K562 (cell line): ENCODE results near the gene C6orf47. TPM values are rescaled to one million over a fixed set of nuclear protein-coding genes. Genes with fewer than 3 reads are reported as not detected.
A peak's percentile ranks its signal among the peaks of the same experiment; 100 is the strongest.

Experiments
- ATAC-seq: fragments of 200-7000 bp; cut with Tn5 transposase; 3 replicates; pipeline ENCODE4 v1.9.1; 2020; ENCODE audit warnings: moderate library complexity
- BruUV-seq: library from RNA; stranded (reverse); fragments of 400-500 nt; replicated peaks from 2 replicates; lab custom pipeline; 2021; lab: Mats Ljungman, UMichigan
- CTCF ChIA-PET: fragments of 300-600 bp; formaldehyde crosslinking; extraction: SDS; loops from one replicate; lab custom pipeline; 2021; ENCODE audit warnings: low intra/inter-chr PET ratio; lab: Yijun Ruan, JAX
- POLR2A ChIA-PET: fragments of 300-600, 350-650 bp; sonication (Branson Sonifier 250); formaldehyde crosslinking; extraction: SDS; loops from one replicate; lab custom pipeline; 2021; ENCODE audit warnings: antibody characterized with exemption, inconsistent platforms; lab: Yijun Ruan, JAX
- DNase-seq, 4 experiments: peaks; one replicate each; pipeline versions ENCODE4 v3.0.0 to v3.0.0-alpha.2; 2011 to 2018; ENCODE audit warnings: low spot score in 3 of 4, mixed read lengths in 3 of 4; ENCODE audit errors: extremely low read depth in 1 of 4
- FAIRE-seq: peaks from 2 replicates; lab custom pipeline; 2011; peaks lifted over from hg19 to GRCh38; lab: Jason Lieb, UNC
- H2AFZ ChIP-seq: 2 replicates; pipeline ENCODE4 v1.6.0; 2011; ENCODE audit warnings: low read depth, low read length, control low read depth, inconsistent platforms
- H3K27ac ChIP-seq: fragments of 200-600 bp; 3 replicates; pipeline ENCODE4 v1.8.0; 2011; ENCODE audit warnings: low read depth, mild to moderate bottlenecking, control low read depth, inconsistent platforms, low read length, moderate library complexity, mixed read lengths; ENCODE audit errors: extremely low read depth
- H3K27me3 ChIP-seq, 2 experiments: fragments of 300-600 bp in 1 of 2; 2 replicates in 1 of 2; 3 replicates in 1 of 2; pipeline versions ENCODE4 v1.6.0 to v1.8.0; 2011; ENCODE audit warnings: inconsistent platforms in 2 of 2, low read length in 2 of 2, mild to moderate bottlenecking in 1 of 2, mixed read lengths in 1 of 2, moderate library complexity in 1 of 2; ENCODE audit not compliant: control insufficient read depth in 2 of 2, insufficient read depth in 2 of 2
- H3K36me3 ChIP-seq: fragments of 300-600 bp; 3 replicates; pipeline ENCODE4 v1.8.0; 2011; ENCODE audit warnings: mild to moderate bottlenecking, low read length, inconsistent platforms; ENCODE audit not compliant: control insufficient read depth, insufficient read depth
- H3K4me1 ChIP-seq, 2 experiments: fragments of 200-600 bp in 1 of 2; replicated peaks in 1 of 2; 2 replicates in 1 of 2; 3 replicates in 1 of 2; pipeline versions ENCODE4 v1.5.1 to v1.8.0; 2011; ENCODE audit warnings: inconsistent platforms in 2 of 2, low read length in 2 of 2, mild to moderate bottlenecking in 1 of 2, mixed read lengths in 1 of 2, moderate library complexity in 1 of 2; ENCODE audit not compliant: control insufficient read depth in 2 of 2, insufficient read depth in 2 of 2
- H3K4me2 ChIP-seq: 2 replicates; pipeline ENCODE4 v1.6.1; 2011; ENCODE audit warnings: low read length, control low read depth, inconsistent platforms, mixed read lengths; ENCODE audit not compliant: insufficient read depth
- H3K4me3 ChIP-seq: fragments of 200-600 bp; sonication (generic), shearing (Covaris generic); 2 replicates; pipeline ENCODE4 v1.5.1; 2016; ENCODE audit warnings: control low read depth, inconsistent platforms
- H3K79me2 ChIP-seq: fragments of 200-600 bp; 3 replicates; pipeline ENCODE4 v1.8.0; 2011; ENCODE audit warnings: low read length, inconsistent platforms; ENCODE audit not compliant: control insufficient read depth, insufficient read depth
- H3K9ac ChIP-seq, 2 experiments: 2 replicates each; pipeline versions ENCODE4 v1.6.0 to v1.6.1; 2011; ENCODE audit warnings: low read depth in 2 of 2, low read length in 2 of 2, control low read depth in 1 of 2, inconsistent platforms in 1 of 2, mild to moderate bottlenecking in 1 of 2, mixed read lengths in 1 of 2; ENCODE audit not compliant: insufficient read depth in 1 of 2
- H3K9me1 ChIP-seq: one replicate; pipeline ENCODE4 v1.6.0; 2011; ENCODE audit warnings: inconsistent platforms, mild to moderate bottlenecking, low read length, moderate library complexity; ENCODE audit not compliant: control insufficient read depth, insufficient read depth
- H3K9me3 ChIP-seq: replicated peaks from 2 replicates; pipeline ENCODE4 v1.5.1; 2011; ENCODE audit warnings: low read depth, low read length, inconsistent platforms; ENCODE audit not compliant: control insufficient read depth, insufficient read depth
- H4K20me1 ChIP-seq: replicated peaks from 2 replicates; pipeline ENCODE4 v1.6.1; 2011; ENCODE audit warnings: low read length, inconsistent platforms, mixed read lengths; ENCODE audit not compliant: control insufficient read depth, insufficient read depth
- ARNT ChIP-seq, 2 experiments: fragments of 450-650 bp; IDR thresholded peaks; 2 replicates each; pipeline ENCODE4 v1.6.1; 2016; ENCODE audit warnings: mild to moderate bottlenecking in 1 of 2
- BHLHE40 ChIP-seq: IDR thresholded peaks from 2 replicates; pipeline ENCODE4 v1.6.1; 2011; ENCODE audit warnings: low read length, improper control_type of control experiment
- ELF4 ChIP-seq: fragments of 450-650 bp; formaldehyde crosslinking; IDR thresholded peaks from 2 replicates; pipeline ENCODE4 v1.4.0; 2022; ENCODE audit warnings: missing genetic modification characterization
- NR2C2 ChIP-seq, 2 experiments: fragments of 200-800 bp in 1 of 2; sonication (Bioruptor generic) in 1 of 2; sonication (generic) in 1 of 2; formaldehyde crosslinking in 1 of 2; IDR thresholded peaks; 2 replicates each; pipeline versions ENCODE4 v1.6.1 to v1.8.0; 2016 to 2022; ENCODE audit warnings: mild to moderate bottlenecking in 1 of 2, missing compliant biosample characterization in 1 of 2, missing genetic modification characterization in 1 of 2, missing genetic modification reagents in 1 of 2
- POLR2AphosphoS2 ChIP-seq: IDR thresholded peaks from 2 replicates; pipeline ENCODE4 v1.6.1; 2012; ENCODE audit warnings: low read length, improper control_type of control experiment
- SAFB ChIP-seq: fragments of 200-400 bp; formaldehyde crosslinking; IDR thresholded peaks from 2 replicates; pipeline ENCODE4 v1.6.1; 2017; ENCODE audit warnings: low read depth, low read length, borderline replicate concordance
- SMC3 ChIP-seq: conservative IDR thresholded peaks from 2 replicates; pipeline ENCODE4 v1.6.1; 2011; ENCODE audit warnings: low read depth, low read length, improper control_type of control experiment; ENCODE audit not compliant: insufficient read depth
- SPI1 ChIP-seq: IDR thresholded peaks from 2 replicates; pipeline ENCODE4 v1.6.1; 2011; ENCODE audit warnings: low read depth, low read length, control low read depth, borderline replicate concordance
- TCF7 ChIP-seq: sonication (generic); IDR thresholded peaks from 2 replicates; pipeline ENCODE4 v1.6.1; 2016; ENCODE audit warnings: antibody characterized with exemption, borderline replicate concordance
- YY1 ChIP-seq, 3 experiments: IDR thresholded peaks; 2 replicates each; pipeline ENCODE4 v1.6.1; 2011; ENCODE audit warnings: low read length in 2 of 3, mild to moderate bottlenecking in 2 of 3, moderate library complexity in 2 of 3, borderline replicate concordance in 1 of 3, control low read depth in 1 of 3, low read depth in 1 of 3; ENCODE audit not compliant: insufficient read depth in 3 of 3, insufficient replicate concordance in 2 of 3, control insufficient read depth in 1 of 3, insufficient read length in 1 of 3; ENCODE audit errors: extremely low read depth in 1 of 3
- ZNF282 ChIP-seq: sonication (generic); formaldehyde crosslinking; IDR thresholded peaks from 2 replicates; pipeline ENCODE4 v1.8.1; 2023; ENCODE audit warnings: missing genetic modification reagents
- WGBS: fragments of 100-300 bp; shearing (Covaris generic); methylation state at CpG from one replicate; pipeline ENCODE4 v1.1.6; 2016; ENCODE audit warnings: low coverage, mixed read lengths; ENCODE audit not compliant: insufficient coverage; ENCODE audit errors: missing lambda C conversion rate; 5-methylcytosine and 5-hydroxymethylcytosine counted together
- in situ Hi-C: fragments of 300-500 bp; cut with MboI; formaldehyde crosslinking; loops from 4 replicates; pipeline ENCODE4 v1.15.0; 2018; ENCODE audit warnings: inconsistent platforms, mixed read lengths
- intact Hi-C: fragments of 100-400 bp; cut with micrococcal nuclease; formaldehyde crosslinking; loops from 2 replicates; pipeline ENCODE4 v1.14.2; 2022
- polyA plus RNA-seq, 8 experiments: library from polyadenylated mRNA; depleted of rRNA in 4 of 8; stranded (reverse) in 5 of 8; unstranded in 3 of 8; fragments of >200 nt; fragmentation: Nextera tagmentation in 2 of 8; fragmentation: Illumina TruSeq in 1 of 8; extraction: Ambion mirVana in 2 of 8; extraction: Trizol in 1 of 8; gene quantifications; 2 replicates each; pipeline versions ENCODE4 v1.2.1 to v1.2.3, GENCODE V29; 2011 to 2014; ENCODE audit warnings: inconsistent platforms in 1 of 8, missing spikeins in 1 of 8
- total RNA-seq, 7 experiments: library from RNA; depleted of rRNA in 6 of 7; stranded (reverse); fragments of >200 nt in 6 of 7; fragmentation: Illumina TruSeq in 2 of 7; extraction: Trizol in 2 of 7; gene quantifications; 2 replicates each; pipeline versions ENCODE4 v1.2.1 to v1.2.3, GENCODE V29; 2011 to 2021; ENCODE audit warnings: low replicate concordance in 1 of 7
- TF ChIP-seq, protein P1 (sequence below): sonication (generic); formaldehyde crosslinking; IDR thresholded peaks from 2 replicates; pipeline ENCODE4 v1.8.0; 2022; ENCODE audit warnings: mild to moderate bottlenecking, missing genetic modification reagents
- TF ChIP-seq, protein P2 (sequence below): fragments of 450-650 bp; IDR thresholded peaks from 2 replicates; pipeline ENCODE4 v1.6.1; 2016; ENCODE audit warnings: low read depth, mild to moderate bottlenecking, moderate library complexity
- TF ChIP-seq, protein P3 (sequence below): fragments of 250-450 bp; sonication (Bioruptor Pico); IDR thresholded peaks from 2 replicates; pipeline ENCODE4 v1.5.0; 2021; ENCODE audit warnings: mild to moderate bottlenecking, moderate library complexity

The C6orf47 gene
- total and polyA plus RNA-seq, 9 of the 15 experiments (the other 6 are each of a cell fraction or from before 2014, with no cell fraction given): 0.14 to 43.8 (median 27.0) TPM

DNA sequence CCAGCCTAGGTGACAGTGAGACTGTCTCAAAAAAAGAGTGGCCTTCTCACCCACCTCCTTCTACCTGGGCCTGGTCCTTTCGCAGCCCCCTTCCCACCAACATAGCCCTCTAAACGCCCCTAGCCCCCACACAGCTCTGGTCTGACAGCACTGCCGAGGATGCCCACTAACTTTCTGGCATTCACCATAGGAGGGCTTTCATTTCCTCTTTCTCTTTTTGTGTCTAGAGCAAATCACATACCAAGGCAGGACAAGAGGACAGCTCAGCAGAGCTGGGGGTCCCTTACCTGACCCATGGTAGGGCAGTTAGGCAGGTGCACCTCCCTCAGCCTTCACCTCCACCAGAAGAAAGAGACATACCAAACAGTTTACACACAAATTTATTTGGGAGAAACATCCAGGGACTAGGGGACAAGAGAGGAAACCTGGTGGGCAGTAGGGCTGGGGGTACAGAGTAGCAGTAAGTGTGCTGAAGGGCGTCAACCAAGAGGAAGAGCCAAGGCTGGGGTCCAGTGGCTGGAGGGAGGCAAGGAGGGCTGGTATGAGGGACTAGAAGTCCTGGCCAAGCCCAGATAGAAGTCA, 15.8 kb upstream of the C6orf47 start:
- Histone ChIP-seq H3K4me3 (no peak overlapping the region), H3K9me1 (no peaks in the 10 kb centered on the region), H3K36me3 (peaks cover 26% of the 10 kb centered on the region), H3K79me2 (no peaks in the 10 kb centered on the region), H3K27me3 (no peaks in the 10 kb centered on the region), H3K4me1 (peaks cover 9 to 11% of the 10 kb centered on the region in 2 experiments), H3K9ac (peak overlapping the region; percentile 16 to 70; a peak in 2 of 4 replicates), H4K20me1 (no peaks in the 10 kb centered on the region), H3K27ac (no peak overlapping the region), H3K4me2 (peak overlapping the region; percentile 39; the same call in 1 of the 2 replicates), H2AFZ (peak overlapping the region; percentile 79), H3K9me3 (no peaks in the 10 kb centered on the region)
- intact Hi-C loops (no loop called here), in situ Hi-C loops (no loop called here)
- peak; percentile 2; the same call in 2 of the 3 replicates for ATAC-seq
- no TSS peak for BruUV-seq
- no peak for DNase-seq
- FAIRE-seq: no peak
- CTCF ChIA-PET: interaction anchor here (0.5 kb wide), 1 partner anchor 11 kb away, joined by 5 read pairs; the partner anchor contains the start of gene CSNK2B
- 38% methylated on average over 4 of the region's 4 CpGs for WGBS
- POLR2A ChIA-PET: interaction anchor here (0.5 to 2.1 kb wide), 14 partner anchors 8 to 158 kb away, joined by 3 to 15 read pairs (median 6); partner anchors contain the start of genes C6orf47, CSNK2B and GPANK1
- TF ChIP-seq BHLHE40 (0 out of 2 replicates have a peak, but pooled peaks have one; percentile 26), ARNT (IDR thresholded peaks at IDR 0.05) (no peak), NR2C2 (CRISPR knock-in tag; IDR thresholded peaks at IDR 0.05) (peak; percentile 45; the same call in 1 of the 2 replicates), NR2C2 (tag; IDR thresholded peaks at IDR 0.05) (no peak), POLR2AphosphoS2 (no peak), SAFB (no peak), ZNF282 (CRISPR knock-in tag) (no peak), ELF4 (CRISPR knock-in tag) (no peak), SMC3 (no peak), YY1 (IDR thresholded peaks at IDR 0.05; ENCODE audit: borderline replicate concordance in 1 of 3, control insufficient read depth in 1 of 3, extremely low read depth in 1 of 3, insufficient read depth in 3 of 3, insufficient read length in 1 of 3, insufficient replicate concordance in 2 of 3, low read depth in 1 of 3, low read length in 2 of 3) (no peak), TCF7 (no peak), SPI1 (peak; percentile 58; the same call in 1 of the 2 replicates)
- TF ChIP-seq, protein P1, sequence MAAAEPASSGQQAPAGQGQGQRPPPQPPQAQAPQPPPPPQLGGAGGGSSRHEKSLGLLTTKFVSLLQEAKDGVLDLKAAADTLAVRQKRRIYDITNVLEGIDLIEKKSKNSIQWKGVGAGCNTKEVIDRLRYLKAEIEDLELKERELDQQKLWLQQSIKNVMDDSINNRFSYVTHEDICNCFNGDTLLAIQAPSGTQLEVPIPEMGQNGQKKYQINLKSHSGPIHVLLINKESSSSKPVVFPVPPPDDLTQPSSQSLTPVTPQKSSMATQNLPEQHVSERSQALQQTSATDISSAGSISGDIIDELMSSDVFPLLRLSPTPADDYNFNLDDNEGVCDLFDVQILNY: 0 out of 2 replicates have a peak, but pooled peaks have one; percentile 29
- TF ChIP-seq, protein P2, sequence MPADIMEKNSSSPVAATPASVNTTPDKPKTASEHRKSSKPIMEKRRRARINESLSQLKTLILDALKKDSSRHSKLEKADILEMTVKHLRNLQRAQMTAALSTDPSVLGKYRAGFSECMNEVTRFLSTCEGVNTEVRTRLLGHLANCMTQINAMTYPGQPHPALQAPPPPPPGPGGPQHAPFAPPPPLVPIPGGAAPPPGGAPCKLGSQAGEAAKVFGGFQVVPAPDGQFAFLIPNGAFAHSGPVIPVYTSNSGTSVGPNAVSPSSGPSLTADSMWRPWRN: no peak
- TF ChIP-seq, protein P3, sequence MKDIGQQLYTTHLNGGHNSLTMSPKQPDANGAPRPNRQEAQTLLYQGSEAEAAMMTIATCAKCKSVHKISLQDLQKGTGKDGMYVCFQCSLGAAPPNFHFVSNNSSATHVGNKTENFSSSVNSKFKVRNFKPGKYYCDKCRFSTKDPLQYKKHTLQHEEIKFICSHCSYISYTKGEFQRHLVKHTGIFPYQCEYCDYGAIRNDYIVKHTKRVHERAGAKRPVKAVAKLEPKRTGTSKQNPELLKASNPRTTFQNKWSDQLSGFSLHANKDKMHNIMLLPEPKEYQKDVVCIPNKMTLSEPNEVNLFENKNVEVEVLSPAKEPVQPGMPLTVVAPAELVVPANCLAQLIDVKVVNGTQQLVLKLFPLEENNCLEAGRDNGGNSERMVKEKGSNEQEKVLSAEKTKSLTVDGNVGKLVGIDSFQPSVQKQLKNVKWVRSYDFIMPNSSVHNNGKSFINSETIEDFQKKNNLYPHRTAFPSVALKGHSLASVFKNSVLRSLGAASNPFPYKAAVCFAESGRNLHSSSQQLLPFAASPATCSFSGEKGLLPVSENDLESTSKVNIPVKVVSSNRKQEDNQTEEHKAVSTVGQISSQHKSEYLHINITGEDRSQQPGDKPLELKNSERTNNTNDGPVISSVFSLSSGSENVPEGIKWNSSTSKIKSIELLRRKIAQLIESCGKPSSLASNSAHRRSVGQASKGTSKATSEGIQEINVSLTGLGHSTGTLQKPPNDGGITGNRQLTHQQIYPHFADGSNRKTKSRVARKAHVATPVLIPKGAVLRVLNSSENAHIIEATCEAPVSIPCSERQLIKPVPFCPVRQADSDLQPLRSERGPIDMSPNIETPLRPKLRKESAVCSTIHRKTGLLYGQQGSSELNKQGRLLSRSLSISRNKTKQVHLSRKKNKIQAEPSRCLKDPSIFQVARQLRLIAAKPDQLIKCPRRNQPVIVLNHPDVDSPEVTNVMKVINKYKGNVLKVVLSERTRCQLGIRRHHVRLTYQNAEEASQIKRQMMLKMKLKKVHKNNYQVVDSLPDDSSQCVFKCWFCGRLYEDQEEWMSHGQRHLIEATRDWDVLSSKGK (CRISPR knock-in tag): no peak
